ENCODE results near the gene NCAPG2.

Gene NCAPG2

GRCh38 chr7:158620418-158620817, 84.2 kb downstream of the NCAPG2 start:
- Histone ChIP-seq H3K4me3 (ENCODE audit: low read length, poor library complexity, severe bottlenecking) (no peak overlapping the region), H3K79me2 (ENCODE audit: insufficient read depth, low read length) (no peaks in the 10 kb centered on the region), H3K4me1 (ENCODE audit: insufficient read depth, low read length, poor library complexity, severe bottlenecking) (peaks cover 7% of the 10 kb centered on the region), H3K27me3 (ENCODE audit: insufficient read depth, low read length, poor library complexity, severe bottlenecking) (no peaks in the 10 kb centered on the region), H4K20me1 (ENCODE audit: insufficient read depth, low read length, poor library complexity, severe bottlenecking) (no peaks in the 10 kb centered on the region), H3K4me2 (ENCODE audit: low read depth, low read length, poor library complexity, severe bottlenecking) (no peak overlapping the region), H2AFZ (ENCODE audit: low read length) (no peak overlapping the region), H3K9me3 (ENCODE audit: insufficient read depth, low read depth, low read length) (no peaks in the 10 kb centered on the region), H3K9me2 (replicated peaks; ENCODE audit: low read depth, low read length) (no peaks in the 10 kb centered on the region), H3K9ac (ENCODE audit: low read depth, low read length, poor library complexity, severe bottlenecking) (no peak overlapping the region), H3F3A (ENCODE audit: low read depth) (no peaks in the 10 kb centered on the region), H3K36me3 (ENCODE audit: insufficient read depth, low read length) (no peaks in the 10 kb centered on the region; the same call in 1 of the 2 replicates)
- TF ChIP-seq CTCF (conservative IDR thresholded peaks at IDR 0.05; ENCODE audit: low read length) (no peak), EZH2phosphoT487 (IDR thresholded peaks at IDR 0.05; ENCODE audit: borderline replicate concordance) (no peak)

- H3K4me3 ChIP-seq (ENCODE audit: low read length, poor library complexity, severe bottlenecking) = no peak overlapping the region
- no peaks in the 10 kb centered on the region for H3K9me3 ChIP-seq (ENCODE audit: insufficient read depth, low read depth, low read length)
- no peaks in the 10 kb centered on the region for H3K27me3 ChIP-seq (ENCODE audit: insufficient read depth, low read length, poor library complexity, severe bottlenecking)
- no peaks in the 10 kb centered on the region for H3F3A ChIP-seq (ENCODE audit: low read depth)
- no peak overlapping the region for H3K4me2 ChIP-seq (ENCODE audit: low read depth, low read length, poor library complexity, severe bottlenecking)
- H4K20me1 ChIP-seq (ENCODE audit: insufficient read depth, low read length, poor library complexity, severe bottlenecking) = no peaks in the 10 kb centered on the region
- H3K79me2 ChIP-seq (ENCODE audit: insufficient read depth, low read length) = no peaks in the 10 kb centered on the region
- no peaks in the 10 kb centered on the region for H3K9me2 ChIP-seq (replicated peaks; ENCODE audit: low read depth, low read length)
- no peak overlapping the region for H3K9ac ChIP-seq (ENCODE audit: low read depth, low read length, poor library complexity, severe bottlenecking)
- no peaks in the 10 kb centered on the region; the same call in 1 of the 2 replicates for H3K36me3 ChIP-seq (ENCODE audit: insufficient read depth, low read length)
- H3K4me1 ChIP-seq (ENCODE audit: insufficient read depth, low read length, poor library complexity, severe bottlenecking) = peaks cover 7% of the 10 kb centered on the region
- no peak overlapping the region for H2AFZ ChIP-seq (ENCODE audit: low read length)
- TF ChIP-seq EZH2phosphoT487 (IDR thresholded peaks at IDR 0.05; ENCODE audit: borderline replicate concordance) = no peak
- TF ChIP-seq CTCF (conservative IDR thresholded peaks at IDR 0.05; ENCODE audit: low read length) = no peak
Observed at GRCh38 chr7:158618745-158619140, 85.9 kb downstream of the NCAPG2 start.

- H3F3A ChIP-seq (ENCODE audit: low read depth) = no peaks in the 10 kb centered on the region
- H3K79me2 ChIP-seq (ENCODE audit: insufficient read depth, low read length) = no peaks in the 10 kb centered on the region
- no peak overlapping the region for H3K4me3 ChIP-seq (ENCODE audit: low read length, poor library complexity, severe bottlenecking)
- no peak overlapping the region for H2AFZ ChIP-seq (ENCODE audit: low read length)
- H3K36me3 ChIP-seq (ENCODE audit: insufficient read depth, low read length) = no peaks in the 10 kb centered on the region; the same call in 1 of the 2 replicates
- H3K4me2 ChIP-seq (ENCODE audit: low read depth, low read length, poor library complexity, severe bottlenecking) = no peak overlapping the region
- no peaks in the 10 kb centered on the region for H4K20me1 ChIP-seq (ENCODE audit: insufficient read depth, low read length, poor library complexity, severe bottlenecking)
- H3K4me1 ChIP-seq (ENCODE audit: insufficient read depth, low read length, poor library complexity, severe bottlenecking) = peaks cover 17% of the 10 kb centered on the region
- H3K27me3 ChIP-seq (ENCODE audit: insufficient read depth, low read length, poor library complexity, severe bottlenecking) = no peaks in the 10 kb centered on the region
- H3K9ac ChIP-seq (ENCODE audit: low read depth, low read length, poor library complexity, severe bottlenecking) = no peak overlapping the region
- H3K9me3 ChIP-seq (ENCODE audit: insufficient read depth, low read depth, low read length) = no peaks in the 10 kb centered on the region
- no peaks in the 10 kb centered on the region for H3K9me2 ChIP-seq (replicated peaks; ENCODE audit: low read depth, low read length)
- TF ChIP-seq EZH2phosphoT487 (IDR thresholded peaks at IDR 0.05; ENCODE audit: borderline replicate concordance) (no peak), CTCF (conservative IDR thresholded peaks at IDR 0.05; ENCODE audit: low read length) (no peak)
Observed at GRCh38 chr7:158617737-158618128, 86.9 kb downstream of the NCAPG2 start.

All from Loucy (cell line).